ENCODE data around the gene LAMB3.

LAMB3 gene

GRCh38 chr1:209594440-209594839 is 57.8 kb downstream of the LAMB3 start:
- no peak for DNase-seq

GRCh38 chr1:209593747-209594146 is 58.5 kb downstream of the LAMB3 start:
- DNase-seq, result no peak

GRCh38 chr1:209590405-209590804 is 61.8 kb downstream of the LAMB3 start:
- no peak for DNase-seq

GRCh38 chr1:209589863-209590262 is 62.4 kb downstream of the LAMB3 start:
- no peak for DNase-seq

GRCh38 chr1:209589440-209589839 is 62.8 kb downstream of the LAMB3 start:
- no peak for DNase-seq

- no peak for DNase-seq
Observed at GRCh38 chr1:209587789-209588188, 64.4 kb downstream of the LAMB3 start.

- DNase-seq, result no peak
Observed at GRCh38 chr1:209586221-209586740, 65.9 kb downstream of the LAMB3 start.

GRCh38 chr1:209585672-209586071 is 66.6 kb downstream of the LAMB3 start:
- DNase-seq, result peak; percentile 17 to 55

- peak in 1 of 2 experiments; percentile 2 for DNase-seq
Observed at GRCh38 chr1:209585197-209585596, 67.0 kb downstream of the LAMB3 start.

GRCh38 chr1:209584231-209584672 is 68.0 kb downstream of the LAMB3 start:
- no peak for DNase-seq

GRCh38 chr1:209583408-209583807 is 68.8 kb downstream of the LAMB3 start, which contains the start of gene CAMK1G:
CAMK1G (plus strand) TSS chr1:209583714; CDS start chr1:209594984, 11,270 bp downstream.
- peak; percentile 50 to 87 for DNase-seq

GRCh38 chr1:209580577-209580976 is 71.6 kb downstream of the LAMB3 start:
- no peak for DNase-seq

- DNase-seq, result no peak
Observed at GRCh38 chr1:209577346-209577745, 74.9 kb downstream of the LAMB3 start.

GRCh38 chr1:209576392-209577197 is 75.6 kb downstream of the LAMB3 start:
- peak; percentile 79 to 80 for DNase-seq

GRCh38 chr1:209570743-209571142 is 81.5 kb downstream of the LAMB3 start:
- no peak for DNase-seq

GRCh38 chr1:209569455-209570207 is 82.6 kb downstream of the LAMB3 start:
- DNase-seq, result peak; percentile 29 to 84

- no peak for DNase-seq
Observed at GRCh38 chr1:209567698-209568175, 84.5 kb downstream of the LAMB3 start.

- DNase-seq, result peak; percentile 69 to 87
Observed at GRCh38 chr1:209565759-209566678, 86.2 kb downstream of the LAMB3 start.
